GM23338 (cell line): ENCODE results near the gene C5orf22. TPM values are rescaled to one million over a fixed set of nuclear protein-coding genes. Genes with fewer than 3 reads are reported as not detected.

Experiments used
- ATAC-seq: fragments of 200-7000 bp; cut with Tn5 transposase; 3 replicates; pipeline ENCODE4 v1.9.1; 2020
- DNase-seq: peaks from one replicate; pipeline ENCODE4 v3.0.0-alpha.2; 2015; ENCODE audit warnings: low spot score
- H2AFZ ChIP-seq: fragments of 200-600 bp; sonication (generic); 2 replicates; pipeline ENCODE4 v1.8.0; 2016; ENCODE audit warnings: antibody characterized with exemption, mild to moderate bottlenecking, moderate library complexity
- H3F3A ChIP-seq: fragments of 200-600 bp; sonication (generic); replicated peaks from 2 replicates; pipeline ENCODE4 v1.8.0; 2017; ENCODE audit warnings: antibody characterized with exemption, mixed run types, low read depth
- H3K27ac ChIP-seq: fragments of 200-600 bp; sonication (generic); 2 replicates; pipeline ENCODE4 v1.6.1; 2016; ENCODE audit warnings: low read depth
- H3K27me3 ChIP-seq: fragments of 200-600 bp; sonication (generic); 2 replicates; pipeline ENCODE4 v1.8.0; 2016; ENCODE audit warnings: mild to moderate bottlenecking, mixed run types, moderate library complexity; ENCODE audit not compliant: insufficient read depth
- H3K36me3 ChIP-seq: fragments of 200-600 bp; sonication (generic); 2 replicates; pipeline ENCODE4 v1.8.0; 2016; ENCODE audit warnings: mild to moderate bottlenecking; ENCODE audit not compliant: insufficient read depth
- H3K4me1 ChIP-seq: fragments of 200-600 bp; sonication (generic); 2 replicates; pipeline ENCODE4 v1.8.0; 2016; ENCODE audit warnings: mild to moderate bottlenecking, moderate library complexity; ENCODE audit not compliant: insufficient read depth
- H3K4me2 ChIP-seq: fragments of 200-600 bp; sonication (generic); 2 replicates; pipeline ENCODE4 v1.7.1; 2017; ENCODE audit warnings: mixed run types
- H3K4me3 ChIP-seq: fragments of 200-600 bp; sonication (generic); 2 replicates; pipeline ENCODE4 v1.6.1; 2016; ENCODE audit warnings: mixed run types
- H3K79me2 ChIP-seq: fragments of 200-600 bp; sonication (generic); replicated peaks from 2 replicates; pipeline ENCODE4 v1.8.0; 2017; ENCODE audit warnings: mild to moderate bottlenecking; ENCODE audit not compliant: insufficient read depth
- H3K9me2 ChIP-seq: fragments of 200-600 bp; sonication (generic); 2 replicates; pipeline ENCODE4 v1.8.0; 2017; ENCODE audit not compliant: insufficient read depth
- H4K20me1 ChIP-seq: fragments of 200-600 bp; sonication (generic); replicated peaks from 2 replicates; pipeline ENCODE4 v1.8.0; 2017; ENCODE audit warnings: mild to moderate bottlenecking; ENCODE audit not compliant: insufficient read depth
- H3K27ac Mint-ChIP-seq: 2 replicates; pipeline ENCODE4 v1.8.0; 2020; ENCODE audit warnings: inconsistent platforms, mild to moderate bottlenecking, moderate library complexity, mixed read lengths
- H3K27me3 Mint-ChIP-seq: 3 replicates; pipeline ENCODE4 v1.8.0; 2022; ENCODE audit warnings: low read depth, mild to moderate bottlenecking, moderate library complexity, mixed read lengths, inconsistent platforms; ENCODE audit not compliant: insufficient read depth, poor library complexity
- H3K36me3 Mint-ChIP-seq: 3 replicates; pipeline ENCODE4 v1.8.0; 2021; ENCODE audit warnings: low read depth, mild to moderate bottlenecking, inconsistent platforms, moderate library complexity, mixed read lengths
- H3K4me1 Mint-ChIP-seq: 3 replicates; pipeline ENCODE4 v1.8.0; 2020; ENCODE audit warnings: mild to moderate bottlenecking, inconsistent platforms, mixed read lengths
- H3K4me3 Mint-ChIP-seq: 3 replicates; pipeline ENCODE4 v1.8.0; 2021; ENCODE audit warnings: moderate library complexity, mild to moderate bottlenecking, inconsistent platforms, mixed read lengths
- H3K9me3 Mint-ChIP-seq: 3 replicates; pipeline ENCODE4 v1.8.0; 2020; ENCODE audit warnings: moderate library complexity, mild to moderate bottlenecking, inconsistent platforms, mixed read lengths
- CREB1 ChIP-seq: fragments of 250-450 bp; sonication (Bioruptor Pico); IDR thresholded peaks from 2 replicates; pipeline ENCODE4 v1.5.0; 2020; ENCODE audit warnings: low read depth, mild to moderate bottlenecking, moderate library complexity
- ETS1 ChIP-seq: IDR thresholded peaks from 2 replicates; pipeline ENCODE4 v1.6.1; 2016; ENCODE audit warnings: antibody characterized with exemption
- EZH2 ChIP-seq: fragments of 200-600 bp; sonication (generic); IDR thresholded peaks from one replicate; pipeline ENCODE4 v1.8.0; 2017; ENCODE audit warnings: antibody characterized with exemption, mild to moderate bottlenecking, low read depth; ENCODE audit not compliant: unreplicated experiment
- JUNB ChIP-seq: IDR thresholded peaks from one replicate; pipeline ENCODE4 v1.6.1; 2016; ENCODE audit warnings: antibody characterized with exemption; ENCODE audit not compliant: unreplicated experiment
- STAT1 ChIP-seq: IDR thresholded peaks from one replicate; pipeline ENCODE4 v1.6.1; 2016; ENCODE audit warnings: antibody characterized with exemption; ENCODE audit not compliant: unreplicated experiment
- ZNF114 ChIP-seq: fragments of 250-450 bp; sonication (Bioruptor Pico); IDR thresholded peaks from 2 replicates; pipeline ENCODE4 v1.5.0; 2020; ENCODE audit warnings: mild to moderate bottlenecking, moderate library complexity
- ZNF462 ChIP-seq: fragments of 250-450 bp; sonication (Bioruptor Pico); IDR thresholded peaks from 2 replicates; pipeline ENCODE4 v1.5.0; 2020; ENCODE audit warnings: mild to moderate bottlenecking, moderate library complexity
- polyA plus RNA-seq: library from polyadenylated mRNA; unstranded; fragments of >200 nt; fragmentation: Nextera tagmentation; extraction: Ambion mirVana; gene quantifications from 2 replicates; pipeline ENCODE4 v1.2.1, GENCODE V29; 2016
- total RNA-seq: library from RNA; depleted of rRNA; stranded (reverse); fragments of >200 nt; shearing (Covaris generic); gene quantifications from 2 replicates; pipeline ENCODE4 v1.2.3, GENCODE V29; 2014
- TF ChIP-seq, protein P1 (sequence below): IDR thresholded peaks from one replicate; pipeline ENCODE4 v1.6.1; 2018; ENCODE audit warnings: antibody characterized with exemption; ENCODE audit not compliant: unreplicated experiment
- TF ChIP-seq, protein P2 (sequence below), 2 experiments: fragments of 200-600 bp in 1 of 2; sonication (generic) in 1 of 2; conservative IDR thresholded peaks; 2 replicates each; pipeline versions ENCODE4 v1.5.1 to v1.6.1; 2016 to 2017; ENCODE audit warnings: antibody characterized with exemption in 2 of 2, low read depth in 2 of 2, mild to moderate bottlenecking in 2 of 2, moderate library complexity in 1 of 2

Gene C5orf22
- total and polyA plus RNA-seq, 2 experiments from 2014 or later, result 13.6 to 30.9 TPM

DNA sequence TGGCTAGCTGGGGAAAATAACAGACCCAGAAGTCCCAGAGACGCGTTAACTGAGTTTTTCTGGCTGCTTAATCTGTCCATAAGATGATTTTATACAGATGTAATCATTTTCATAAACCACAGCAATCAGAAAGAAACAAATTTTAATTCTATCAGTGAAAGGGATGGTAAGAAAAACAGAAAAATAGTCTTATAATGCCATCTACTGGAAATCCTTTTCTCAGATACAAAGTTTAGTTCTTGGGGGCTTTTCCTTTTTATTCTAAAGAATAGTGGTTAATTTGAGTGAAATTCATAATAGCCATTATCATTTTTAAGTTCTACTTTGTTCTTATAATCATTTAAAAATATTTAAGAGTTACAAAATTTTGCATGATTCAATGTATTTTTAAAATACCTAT, 44.6 kb upstream of the C5orf22 start:
- H3K27ac Mint-ChIP-seq, result no peak overlapping the region
- Histone ChIP-seq H2AFZ (no peak overlapping the region), H3K4me2 (no peak overlapping the region), H3K27me3 (no peaks in the 10 kb centered on the region), H3K4me1 (peaks cover 10% of the 10 kb centered on the region), H4K20me1 (no peaks in the 10 kb centered on the region), H3K36me3 (peaks cover 8% of the 10 kb centered on the region; the same call in 1 of the 2 replicates), H3F3A (no peaks in the 10 kb centered on the region), H3K27ac (no peak overlapping the region), H3K9me2 (no peaks in the 10 kb centered on the region), H3K79me2 (no peaks in the 10 kb centered on the region), H3K4me3 (no peak overlapping the region)
- H3K36me3 Mint-ChIP-seq, result peaks cover 58% of the 10 kb centered on the region
- TF ChIP-seq ETS1 (no peak), CREB1 (CRISPR knock-in tag) (no peak)
- peaks cover 20% of the 10 kb centered on the region; the same call in 2 of the 3 replicates for H3K4me1 Mint-ChIP-seq
- DNase-seq (no peak), ATAC-seq (no peak)
- H3K4me3 Mint-ChIP-seq, result no peak overlapping the region
- H3K9me3 Mint-ChIP-seq, result no peaks in the 10 kb centered on the region
- no peaks in the 10 kb centered on the region for H3K27me3 Mint-ChIP-seq

GRCh38 chr5:31492869-31493268, 39.2 kb upstream of the C5orf22 start:
- Histone ChIP-seq H3K79me2 (no peaks in the 10 kb centered on the region), H3K27me3 (no peaks in the 10 kb centered on the region), H3K27ac (peak overlapping the region; percentile 75; the same call in 1 of the 2 replicates), H4K20me1 (no peaks in the 10 kb centered on the region), H3K4me2 (peak overlapping the region; percentile 31; the same call in 1 of the 2 replicates), H3K4me1 (peaks cover 20% of the 10 kb centered on the region), H3K36me3 (peaks cover 22% of the 10 kb centered on the region), H2AFZ (no peak overlapping the region), H3K9me2 (no peaks in the 10 kb centered on the region), H3K4me3 (no peak overlapping the region), H3F3A (no peaks in the 10 kb centered on the region)
- ATAC-seq, result no peak
- peak; percentile 28 for DNase-seq
- Mint-ChIP-seq H3K27me3 (no peaks in the 10 kb centered on the region), H3K4me3 (no peak overlapping the region), H3K27ac (peak overlapping the region; percentile 51), H3K36me3 (peaks cover 86% of the 10 kb centered on the region), H3K9me3 (no peaks in the 10 kb centered on the region), H3K4me1 (peaks cover 37% of the 10 kb centered on the region)
- TF ChIP-seq, protein P1, sequence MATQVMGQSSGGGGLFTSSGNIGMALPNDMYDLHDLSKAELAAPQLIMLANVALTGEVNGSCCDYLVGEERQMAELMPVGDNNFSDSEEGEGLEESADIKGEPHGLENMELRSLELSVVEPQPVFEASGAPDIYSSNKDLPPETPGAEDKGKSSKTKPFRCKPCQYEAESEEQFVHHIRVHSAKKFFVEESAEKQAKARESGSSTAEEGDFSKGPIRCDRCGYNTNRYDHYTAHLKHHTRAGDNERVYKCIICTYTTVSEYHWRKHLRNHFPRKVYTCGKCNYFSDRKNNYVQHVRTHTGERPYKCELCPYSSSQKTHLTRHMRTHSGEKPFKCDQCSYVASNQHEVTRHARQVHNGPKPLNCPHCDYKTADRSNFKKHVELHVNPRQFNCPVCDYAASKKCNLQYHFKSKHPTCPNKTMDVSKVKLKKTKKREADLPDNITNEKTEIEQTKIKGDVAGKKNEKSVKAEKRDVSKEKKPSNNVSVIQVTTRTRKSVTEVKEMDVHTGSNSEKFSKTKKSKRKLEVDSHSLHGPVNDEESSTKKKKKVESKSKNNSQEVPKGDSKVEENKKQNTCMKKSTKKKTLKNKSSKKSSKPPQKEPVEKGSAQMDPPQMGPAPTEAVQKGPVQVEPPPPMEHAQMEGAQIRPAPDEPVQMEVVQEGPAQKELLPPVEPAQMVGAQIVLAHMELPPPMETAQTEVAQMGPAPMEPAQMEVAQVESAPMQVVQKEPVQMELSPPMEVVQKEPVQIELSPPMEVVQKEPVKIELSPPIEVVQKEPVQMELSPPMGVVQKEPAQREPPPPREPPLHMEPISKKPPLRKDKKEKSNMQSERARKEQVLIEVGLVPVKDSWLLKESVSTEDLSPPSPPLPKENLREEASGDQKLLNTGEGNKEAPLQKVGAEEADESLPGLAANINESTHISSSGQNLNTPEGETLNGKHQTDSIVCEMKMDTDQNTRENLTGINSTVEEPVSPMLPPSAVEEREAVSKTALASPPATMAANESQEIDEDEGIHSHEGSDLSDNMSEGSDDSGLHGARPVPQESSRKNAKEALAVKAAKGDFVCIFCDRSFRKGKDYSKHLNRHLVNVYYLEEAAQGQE, result no peak
- TF ChIP-seq, protein P2, sequence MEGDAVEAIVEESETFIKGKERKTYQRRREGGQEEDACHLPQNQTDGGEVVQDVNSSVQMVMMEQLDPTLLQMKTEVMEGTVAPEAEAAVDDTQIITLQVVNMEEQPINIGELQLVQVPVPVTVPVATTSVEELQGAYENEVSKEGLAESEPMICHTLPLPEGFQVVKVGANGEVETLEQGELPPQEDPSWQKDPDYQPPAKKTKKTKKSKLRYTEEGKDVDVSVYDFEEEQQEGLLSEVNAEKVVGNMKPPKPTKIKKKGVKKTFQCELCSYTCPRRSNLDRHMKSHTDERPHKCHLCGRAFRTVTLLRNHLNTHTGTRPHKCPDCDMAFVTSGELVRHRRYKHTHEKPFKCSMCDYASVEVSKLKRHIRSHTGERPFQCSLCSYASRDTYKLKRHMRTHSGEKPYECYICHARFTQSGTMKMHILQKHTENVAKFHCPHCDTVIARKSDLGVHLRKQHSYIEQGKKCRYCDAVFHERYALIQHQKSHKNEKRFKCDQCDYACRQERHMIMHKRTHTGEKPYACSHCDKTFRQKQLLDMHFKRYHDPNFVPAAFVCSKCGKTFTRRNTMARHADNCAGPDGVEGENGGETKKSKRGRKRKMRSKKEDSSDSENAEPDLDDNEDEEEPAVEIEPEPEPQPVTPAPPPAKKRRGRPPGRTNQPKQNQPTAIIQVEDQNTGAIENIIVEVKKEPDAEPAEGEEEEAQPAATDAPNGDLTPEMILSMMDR (conservative IDR thresholded peaks at IDR 0.05; ENCODE audit: low read depth in 2 of 2), result no peak
- no peak for TF ChIP-seq JUNB
- no peak for TF ChIP-seq ZNF462 (CRISPR knock-in tag)
- TF ChIP-seq STAT1, result no peak
- no peak for TF ChIP-seq CREB1 (CRISPR knock-in tag)
- no peak for TF ChIP-seq EZH2
- TF ChIP-seq ZNF114 (CRISPR knock-in tag), result no peak
